DND-41 (cell line): ENCODE data around the gene CNNM3.

Source experiments
- ATAC-seq: fragments of 200-7000 bp; cut with Tn5 transposase; 3 replicates; pipeline ENCODE4 v1.9.1; 2021; ENCODE audit warnings: low read depth; ENCODE audit not compliant: insufficient read depth
- DNase-seq: peaks from one replicate; pipeline ENCODE4 v3.0.0-alpha.2; 2020
- H2AFZ ChIP-seq: 2 replicates; pipeline ENCODE4 v1.6.0; 2012; ENCODE audit warnings: low read depth, low read length
- H3K27ac ChIP-seq: 2 replicates; pipeline ENCODE4 v1.5.1; 2012; ENCODE audit warnings: low read length, inconsistent platforms
- H3K27me3 ChIP-seq: fragments of 200-600 bp; sonication (generic); 2 replicates; pipeline ENCODE4 v1.6.0; 2012; ENCODE audit warnings: low read length, mild to moderate bottlenecking, inconsistent platforms; ENCODE audit not compliant: insufficient read depth, poor library complexity
- H3K36me3 ChIP-seq: 2 replicates; pipeline ENCODE4 v1.5.1; 2012; ENCODE audit warnings: low read length, inconsistent platforms; ENCODE audit not compliant: insufficient read depth
- H3K4me1 ChIP-seq: 2 replicates; pipeline ENCODE4 v1.5.1; 2012; ENCODE audit warnings: mild to moderate bottlenecking, low read length; ENCODE audit not compliant: insufficient read depth
- H3K4me2 ChIP-seq: 2 replicates; pipeline ENCODE4 v1.6.0; 2012; ENCODE audit warnings: mild to moderate bottlenecking, moderate library complexity, low read length, inconsistent platforms; ENCODE audit not compliant: insufficient read depth
- H3K4me3 ChIP-seq, 2 experiments: fragments of 200-600 bp in 1 of 2; shearing (Covaris generic) in 1 of 2; 2 replicates each; pipeline ENCODE4 v1.5.1; 2012 to 2016; ENCODE audit warnings: inconsistent platforms in 2 of 2, low read length in 2 of 2, mild to moderate bottlenecking in 2 of 2, low read depth in 1 of 2, moderate library complexity in 1 of 2
- H3K79me2 ChIP-seq: 2 replicates; pipeline ENCODE4 v1.6.0; 2012; ENCODE audit warnings: low read length, inconsistent platforms; ENCODE audit not compliant: insufficient read depth
- H3K9ac ChIP-seq: 2 replicates; pipeline ENCODE4 v1.6.0; 2012; ENCODE audit warnings: low read depth, mild to moderate bottlenecking, inconsistent platforms, low read length, moderate library complexity
- H3K9me3 ChIP-seq: 2 replicates; pipeline ENCODE4 v1.5.1; 2012; ENCODE audit warnings: low read length, moderate library complexity, mild to moderate bottlenecking, inconsistent platforms; ENCODE audit not compliant: insufficient read depth, severe bottlenecking
- H4K20me1 ChIP-seq: 2 replicates; pipeline ENCODE4 v1.6.0; 2012; ENCODE audit warnings: low read length; ENCODE audit not compliant: insufficient read depth
- EZH2 ChIP-seq: IDR thresholded peaks from 3 replicates; pipeline ENCODE4 v1.6.1; 2012; ENCODE audit warnings: borderline replicate concordance, low read depth, mild to moderate bottlenecking, moderate library complexity, low read length, inconsistent platforms; ENCODE audit not compliant: severe bottlenecking
- TF ChIP-seq, protein P1 (sequence below): IDR thresholded peaks from 2 replicates; pipeline ENCODE4 v1.5.1; 2012; ENCODE audit warnings: borderline replicate concordance, low read length, moderate library complexity, mild to moderate bottlenecking; ENCODE audit not compliant: poor library complexity, severe bottlenecking; ENCODE audit errors: extremely low read depth

Gene CNNM3

DNA sequence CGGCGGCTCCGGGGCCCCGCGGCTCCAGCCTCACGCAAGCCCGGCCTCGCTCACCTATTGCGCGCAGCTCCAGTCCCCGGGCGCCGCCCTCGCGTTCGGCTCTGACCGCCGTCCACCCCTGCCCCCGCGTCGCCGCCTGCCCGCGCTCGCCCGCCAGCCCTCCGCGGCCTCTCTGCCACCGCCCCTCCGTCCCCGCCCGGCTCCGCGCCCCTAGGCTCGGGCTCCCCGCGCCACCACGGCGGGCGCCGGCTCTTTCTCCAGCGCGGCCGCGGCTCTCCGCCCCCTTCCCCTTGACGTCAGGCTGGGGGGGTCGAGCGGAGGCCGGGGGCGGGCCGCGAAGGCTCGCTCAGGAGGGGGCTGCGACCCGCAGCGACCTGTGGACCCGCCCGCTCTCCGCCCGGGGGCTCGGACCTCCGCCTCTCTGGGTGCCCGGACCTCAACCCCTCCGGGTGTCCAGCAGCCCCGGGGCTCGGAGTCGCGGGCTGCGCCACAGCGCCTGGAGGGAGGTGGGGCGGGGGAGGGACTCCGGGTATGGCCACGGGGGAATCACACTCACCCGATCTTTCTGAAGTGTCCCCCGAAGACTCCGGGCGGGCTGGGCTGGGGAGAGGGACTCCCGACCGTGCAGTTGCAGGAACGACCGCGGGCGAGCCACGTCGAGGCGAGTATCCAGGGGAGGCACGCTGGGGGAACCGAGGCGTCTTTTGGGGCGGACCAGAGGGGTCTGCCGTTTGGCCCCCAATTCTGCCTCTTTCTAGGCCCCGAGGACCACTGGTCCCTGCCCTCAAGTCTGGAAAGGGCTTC is 54.0 kb downstream of the CNNM3 start, which contains the start of gene SEMA4C:
TSS of gene SEMA4C (minus strand) at position 259 of the 804 bp plus-strand sequence. CDS start 2,194 bp downstream, outside the sequence.
- Histone ChIP-seq H3K27ac (no peak within 1 kb of the TSS), H4K20me1 (no peaks in the 10 kb centered on the region), H3K4me3 (no peak within 1 kb of the TSS), H3K9ac (no peak within 1 kb of the TSS), H3K4me1 (no peaks in the 10 kb centered on the region), H3K79me2 (no peaks in the 10 kb centered on the region), H3K27me3 (no peaks in the 10 kb centered on the region), H3K36me3 (no peaks in the 10 kb centered on the region), H3K4me2 (no peak within 1 kb of the TSS), H3K9me3 (no peaks in the 10 kb centered on the region), H2AFZ (no peak within 1 kb of the TSS)
- DNase-seq: no peak
- ATAC-seq: no peak
- TF ChIP-seq, protein P1, sequence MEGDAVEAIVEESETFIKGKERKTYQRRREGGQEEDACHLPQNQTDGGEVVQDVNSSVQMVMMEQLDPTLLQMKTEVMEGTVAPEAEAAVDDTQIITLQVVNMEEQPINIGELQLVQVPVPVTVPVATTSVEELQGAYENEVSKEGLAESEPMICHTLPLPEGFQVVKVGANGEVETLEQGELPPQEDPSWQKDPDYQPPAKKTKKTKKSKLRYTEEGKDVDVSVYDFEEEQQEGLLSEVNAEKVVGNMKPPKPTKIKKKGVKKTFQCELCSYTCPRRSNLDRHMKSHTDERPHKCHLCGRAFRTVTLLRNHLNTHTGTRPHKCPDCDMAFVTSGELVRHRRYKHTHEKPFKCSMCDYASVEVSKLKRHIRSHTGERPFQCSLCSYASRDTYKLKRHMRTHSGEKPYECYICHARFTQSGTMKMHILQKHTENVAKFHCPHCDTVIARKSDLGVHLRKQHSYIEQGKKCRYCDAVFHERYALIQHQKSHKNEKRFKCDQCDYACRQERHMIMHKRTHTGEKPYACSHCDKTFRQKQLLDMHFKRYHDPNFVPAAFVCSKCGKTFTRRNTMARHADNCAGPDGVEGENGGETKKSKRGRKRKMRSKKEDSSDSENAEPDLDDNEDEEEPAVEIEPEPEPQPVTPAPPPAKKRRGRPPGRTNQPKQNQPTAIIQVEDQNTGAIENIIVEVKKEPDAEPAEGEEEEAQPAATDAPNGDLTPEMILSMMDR: no peak
- no peak for TF ChIP-seq EZH2

DNA sequence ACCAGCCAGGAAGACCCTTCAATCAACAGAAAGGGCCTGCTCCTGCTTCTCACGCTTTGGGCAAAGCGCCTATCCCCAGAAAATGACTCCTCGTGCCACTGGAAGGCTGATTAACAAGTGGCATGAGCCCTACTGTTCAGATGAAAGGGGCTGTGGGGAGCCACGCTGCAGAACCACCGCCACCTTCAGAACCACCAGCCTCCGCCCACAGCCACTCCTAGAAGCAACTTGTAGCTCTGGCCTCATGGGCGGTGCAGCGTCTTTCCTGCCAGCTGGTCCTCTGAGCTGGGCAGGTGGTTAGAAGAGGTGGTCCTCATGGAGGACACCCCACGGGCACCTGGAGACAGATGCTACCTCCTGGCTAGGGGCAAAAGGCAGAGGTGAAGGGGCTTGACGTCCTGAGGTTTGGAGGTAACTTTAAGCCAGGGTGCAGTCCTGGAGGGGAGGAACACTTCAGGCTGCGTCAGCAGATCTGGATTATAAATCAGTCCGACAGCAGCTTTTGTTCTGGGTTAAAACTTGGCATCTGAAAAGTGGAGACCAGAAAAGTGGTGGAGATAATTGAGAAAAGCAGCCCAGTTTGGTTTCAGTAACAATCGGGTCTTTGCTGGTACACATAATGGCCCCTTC is 54.7 kb downstream of the CNNM3 start:
- Histone ChIP-seq H2AFZ (no peak overlapping the region), H3K4me2 (no peak overlapping the region), H3K9ac (no peak overlapping the region), H3K9me3 (no peaks in the 10 kb centered on the region), H4K20me1 (no peaks in the 10 kb centered on the region), H3K27me3 (no peaks in the 10 kb centered on the region), H3K4me1 (no peaks in the 10 kb centered on the region), H3K27ac (no peak overlapping the region), H3K4me3 (no peak overlapping the region), H3K36me3 (no peaks in the 10 kb centered on the region), H3K79me2 (no peaks in the 10 kb centered on the region)
- TF ChIP-seq, protein P1: no peak
- TF ChIP-seq EZH2: no peak
- ATAC-seq (0 out of 3 replicates have a peak, but pooled peaks have one; percentile 52), DNase-seq (peak; percentile 16)

DNA sequence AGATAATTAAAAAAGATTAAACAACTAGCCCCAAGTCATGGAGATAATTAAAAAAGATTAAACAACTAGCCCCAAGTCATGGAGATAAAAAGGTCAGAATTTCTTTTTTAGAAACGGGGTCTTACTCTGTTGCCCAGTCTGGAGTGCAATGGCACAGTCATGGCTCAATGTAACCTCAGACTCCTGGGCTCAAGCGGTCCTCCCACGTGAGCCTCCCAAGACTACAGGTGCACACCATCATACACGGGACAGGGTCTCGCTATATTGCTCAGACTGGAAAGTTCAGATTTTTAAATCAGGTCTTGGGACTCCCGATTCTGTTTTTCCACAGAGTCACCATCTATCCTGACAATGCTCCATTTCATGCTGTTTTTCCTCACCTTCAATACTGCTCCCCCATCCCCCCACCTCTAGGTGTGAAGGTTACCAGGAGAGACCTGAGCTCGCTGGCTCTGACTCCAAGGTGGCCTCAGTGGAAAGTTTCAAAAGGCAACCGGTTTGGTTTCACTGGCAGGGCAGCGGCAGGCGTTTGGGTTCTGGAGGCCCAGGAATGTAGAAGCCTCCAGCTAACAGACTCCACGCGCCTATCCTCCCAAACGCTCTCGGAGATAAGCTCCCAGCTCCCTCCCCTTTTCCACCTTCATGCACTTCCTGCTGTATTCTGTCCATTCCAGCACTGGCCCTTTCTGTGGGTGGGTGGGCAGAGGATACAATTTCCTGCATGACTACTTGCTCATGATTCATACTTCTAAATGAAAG is 56.7 kb downstream of the CNNM3 start:
- Histone ChIP-seq H3K4me2 (no peak overlapping the region), H4K20me1 (no peaks in the 10 kb centered on the region), H3K9me3 (no peaks in the 10 kb centered on the region), H3K9ac (no peak overlapping the region), H3K4me3 (no peak overlapping the region), H3K36me3 (no peaks in the 10 kb centered on the region), H2AFZ (no peak overlapping the region), H3K4me1 (no peaks in the 10 kb centered on the region), H3K27me3 (no peaks in the 10 kb centered on the region), H3K27ac (no peak overlapping the region), H3K79me2 (no peaks in the 10 kb centered on the region)
- TF ChIP-seq, protein P1: no peak
- TF ChIP-seq EZH2: no peak
- DNase-seq (no peak), ATAC-seq (no peak)
